VCaP (cell line): ENCODE results near the gene MAB21L3.

ENCODE experiments used
- H3K27ac ChIP-seq: fragments of 450-650 bp; 2 replicates; pipeline ENCODE4 v1.5.1; 2017
- TF ChIP-seq, protein P1 (sequence below): fragments of 450-650 bp; conservative IDR thresholded peaks from 2 replicates; pipeline ENCODE4 v1.5.1; 2017; ENCODE audit warnings: mild to moderate bottlenecking, moderate library complexity

The MAB21L3 gene

DNA sequence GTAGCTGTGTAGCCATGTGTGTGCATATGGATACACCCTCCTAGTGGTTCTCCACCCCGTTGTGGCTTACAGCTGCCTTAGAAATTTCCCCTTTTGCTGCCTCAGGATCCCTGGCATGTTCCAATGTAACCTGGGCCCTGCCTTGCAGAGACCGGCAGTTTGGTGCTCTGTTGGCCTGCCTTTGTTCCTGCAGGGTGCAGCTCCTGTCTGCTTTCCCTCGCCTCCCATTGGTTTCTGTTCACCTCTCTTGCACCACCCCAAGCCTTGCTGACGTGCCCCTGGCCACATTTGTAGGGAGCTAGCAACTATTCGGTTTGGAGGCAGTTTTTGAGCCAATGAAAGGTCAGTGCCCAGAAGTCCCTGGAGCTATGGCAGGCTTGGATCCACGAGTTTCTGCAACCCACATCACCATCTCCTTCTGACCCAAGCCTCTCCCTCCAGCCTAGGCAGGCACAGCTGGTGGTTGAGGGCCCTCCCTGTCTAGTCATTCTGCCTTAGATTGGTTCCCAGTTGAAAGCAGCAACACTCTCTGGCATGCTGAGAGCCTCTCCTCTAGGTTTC, 54.9 kb downstream of the MAB21L3 start:
- H3K27ac ChIP-seq: no peak overlapping the region
- TF ChIP-seq, protein P1, sequence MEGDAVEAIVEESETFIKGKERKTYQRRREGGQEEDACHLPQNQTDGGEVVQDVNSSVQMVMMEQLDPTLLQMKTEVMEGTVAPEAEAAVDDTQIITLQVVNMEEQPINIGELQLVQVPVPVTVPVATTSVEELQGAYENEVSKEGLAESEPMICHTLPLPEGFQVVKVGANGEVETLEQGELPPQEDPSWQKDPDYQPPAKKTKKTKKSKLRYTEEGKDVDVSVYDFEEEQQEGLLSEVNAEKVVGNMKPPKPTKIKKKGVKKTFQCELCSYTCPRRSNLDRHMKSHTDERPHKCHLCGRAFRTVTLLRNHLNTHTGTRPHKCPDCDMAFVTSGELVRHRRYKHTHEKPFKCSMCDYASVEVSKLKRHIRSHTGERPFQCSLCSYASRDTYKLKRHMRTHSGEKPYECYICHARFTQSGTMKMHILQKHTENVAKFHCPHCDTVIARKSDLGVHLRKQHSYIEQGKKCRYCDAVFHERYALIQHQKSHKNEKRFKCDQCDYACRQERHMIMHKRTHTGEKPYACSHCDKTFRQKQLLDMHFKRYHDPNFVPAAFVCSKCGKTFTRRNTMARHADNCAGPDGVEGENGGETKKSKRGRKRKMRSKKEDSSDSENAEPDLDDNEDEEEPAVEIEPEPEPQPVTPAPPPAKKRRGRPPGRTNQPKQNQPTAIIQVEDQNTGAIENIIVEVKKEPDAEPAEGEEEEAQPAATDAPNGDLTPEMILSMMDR: no peak

DNA sequence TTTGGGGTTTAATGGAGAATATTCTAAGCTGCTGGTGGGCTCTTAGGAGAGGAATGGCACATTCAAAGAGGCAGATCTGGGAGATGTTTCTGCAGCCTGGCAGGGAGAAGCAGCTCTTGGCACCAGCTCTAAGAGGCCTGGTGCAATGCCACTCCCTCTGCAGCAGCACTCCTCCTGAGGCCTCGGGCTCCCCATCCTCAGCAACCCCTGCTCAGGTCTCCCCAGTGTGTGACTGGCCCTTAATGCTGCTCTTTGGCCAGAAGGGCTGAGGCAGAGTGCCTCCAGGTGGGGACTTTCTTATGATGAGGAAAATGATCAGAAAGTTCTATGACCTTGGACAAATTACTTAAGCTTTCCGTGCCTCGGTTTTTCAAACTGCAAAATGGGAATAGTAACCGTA, 55.5 kb downstream of the MAB21L3 start:
- no peak overlapping the region for H3K27ac ChIP-seq
- TF ChIP-seq, protein P1: no peak

DNA sequence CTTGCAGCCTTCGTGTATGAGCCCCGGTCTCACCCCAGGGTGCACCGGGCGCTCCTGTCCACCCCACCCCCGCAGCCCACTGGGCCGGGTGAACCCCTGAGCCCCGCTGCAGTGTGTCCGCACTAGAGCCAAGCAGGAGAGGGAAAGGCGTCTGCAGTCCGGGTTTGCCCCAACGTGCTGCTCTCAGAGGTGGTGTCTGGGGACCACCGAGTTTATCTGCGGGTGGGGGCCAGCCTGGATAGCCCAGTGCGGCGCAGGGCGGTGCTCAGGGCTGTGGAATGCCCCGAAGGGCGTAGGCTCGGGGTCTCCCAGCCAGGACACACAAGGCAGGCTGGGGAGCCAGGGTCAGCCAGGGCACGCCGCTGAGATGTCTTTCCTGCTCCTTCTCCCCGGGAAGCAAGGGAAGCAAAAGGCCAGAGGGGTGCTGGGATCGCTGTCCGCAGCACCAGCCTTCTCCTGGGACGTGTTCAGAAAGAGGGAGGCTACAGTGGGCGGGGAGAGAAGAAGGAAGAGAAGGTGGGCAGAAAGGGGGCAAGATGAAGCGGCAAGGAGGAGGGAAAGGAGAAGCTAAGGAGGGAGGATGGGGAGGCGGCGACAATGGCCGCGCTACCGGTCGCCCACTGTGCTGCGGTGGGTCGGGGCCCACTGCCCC, 56.6 kb downstream of the MAB21L3 start:
- TF ChIP-seq, protein P1: no peak

DNA sequence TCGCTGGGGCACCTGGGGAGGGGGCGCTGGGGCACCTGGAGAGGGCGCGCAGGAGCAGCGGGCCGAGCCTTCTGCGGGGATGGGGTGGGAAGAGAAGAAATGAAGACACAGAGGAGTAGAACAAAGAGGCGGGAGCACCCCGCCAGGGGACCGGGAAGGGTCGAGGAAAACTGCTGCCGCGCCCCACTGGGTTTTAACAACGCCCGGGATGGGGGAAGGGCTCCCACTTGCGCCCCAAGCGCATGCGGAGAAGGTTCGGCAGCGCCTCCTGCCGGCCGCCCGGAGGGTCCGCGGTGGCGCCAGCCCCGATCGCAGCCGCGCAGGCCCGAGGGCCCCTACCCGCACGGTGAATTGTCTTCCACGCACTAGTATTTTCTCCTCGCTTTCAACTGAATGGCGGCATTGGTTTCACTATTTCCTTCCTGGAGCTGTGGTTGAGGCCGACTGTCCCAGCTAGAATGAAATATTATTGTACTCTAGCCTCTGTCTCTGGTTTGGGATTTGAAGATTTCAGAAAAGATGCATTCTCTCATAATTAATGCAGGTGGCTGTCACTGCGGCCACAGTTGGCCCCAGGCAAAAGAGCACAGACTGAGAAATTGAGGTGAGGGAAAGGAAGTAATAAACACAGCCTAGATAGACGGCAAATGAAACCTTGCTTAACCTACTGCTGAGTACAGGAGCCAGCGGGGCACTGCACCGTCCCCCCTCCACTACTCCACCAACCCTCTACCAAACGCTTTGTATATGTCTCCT, 57.3 kb downstream of the MAB21L3 start:
- TF ChIP-seq, protein P1: no peak
- no peak overlapping the region for H3K27ac ChIP-seq

More for the DNA sequence above, 56.6 kb downstream of the MAB21L3 start:
- no peak overlapping the region for H3K27ac ChIP-seq

DNA sequence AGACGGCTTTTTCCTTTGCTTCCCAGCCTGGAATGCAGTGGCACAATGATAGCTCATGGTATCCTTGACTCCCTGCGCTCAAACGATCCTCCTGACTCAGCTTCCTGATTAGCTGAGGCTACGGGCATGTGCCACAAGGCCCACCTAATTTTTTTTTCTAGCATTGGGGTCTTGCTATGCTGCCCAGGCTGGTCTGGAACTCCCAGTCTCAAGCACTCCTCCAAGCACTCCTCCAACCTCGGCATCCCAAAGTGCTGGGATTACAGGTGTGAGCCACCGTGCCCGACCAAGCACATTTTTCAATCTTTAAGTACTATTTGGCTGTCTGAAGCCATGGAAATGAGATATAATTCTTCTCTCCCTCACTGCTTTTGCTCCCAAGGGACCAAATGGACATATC, 58.7 kb downstream of the MAB21L3 start:
- TF ChIP-seq, protein P1: no peak
- no peak overlapping the region for H3K27ac ChIP-seq

DNA sequence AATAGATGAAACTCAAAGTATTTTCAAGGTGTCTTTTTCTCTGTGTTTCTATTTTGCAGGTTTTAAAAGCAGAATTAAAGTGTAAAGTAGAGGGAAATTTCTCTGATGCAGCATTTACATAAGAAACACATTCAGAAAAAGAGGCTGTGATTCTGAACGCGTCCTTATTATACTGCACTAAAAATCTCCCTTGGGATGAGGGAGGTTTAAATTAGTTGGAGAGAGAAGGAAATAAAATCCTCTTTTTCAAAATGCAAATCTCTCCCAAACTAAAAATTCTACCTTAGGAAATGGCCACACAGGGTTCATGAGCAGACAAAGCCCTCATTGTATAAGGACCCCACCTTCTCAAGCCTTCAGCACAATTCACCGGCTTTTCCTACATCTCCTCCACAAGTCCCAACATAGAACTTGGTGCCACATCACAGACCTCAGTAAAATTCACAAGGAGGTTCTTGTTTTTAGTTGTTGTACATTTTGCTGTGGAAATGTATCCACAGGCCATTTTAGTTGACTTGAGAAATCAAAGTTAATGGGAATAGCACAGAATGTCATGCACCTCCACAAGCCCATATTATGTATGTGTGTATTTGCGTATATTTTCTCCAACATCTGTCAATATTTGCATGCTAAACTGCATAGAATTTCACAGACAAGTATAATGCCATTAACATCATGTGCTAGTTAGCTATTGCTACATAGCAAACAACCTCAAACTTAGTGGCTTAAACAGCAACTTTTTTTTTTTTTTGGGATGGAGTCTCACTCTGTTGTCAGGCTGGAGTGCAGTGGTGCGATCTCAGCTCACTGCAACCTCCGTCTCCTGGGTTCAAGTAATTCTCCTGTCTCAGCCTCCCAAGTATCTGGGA, 59.8 kb downstream of the MAB21L3 start:
- TF ChIP-seq, protein P1: no peak
- no peak overlapping the region for H3K27ac ChIP-seq

DNA sequence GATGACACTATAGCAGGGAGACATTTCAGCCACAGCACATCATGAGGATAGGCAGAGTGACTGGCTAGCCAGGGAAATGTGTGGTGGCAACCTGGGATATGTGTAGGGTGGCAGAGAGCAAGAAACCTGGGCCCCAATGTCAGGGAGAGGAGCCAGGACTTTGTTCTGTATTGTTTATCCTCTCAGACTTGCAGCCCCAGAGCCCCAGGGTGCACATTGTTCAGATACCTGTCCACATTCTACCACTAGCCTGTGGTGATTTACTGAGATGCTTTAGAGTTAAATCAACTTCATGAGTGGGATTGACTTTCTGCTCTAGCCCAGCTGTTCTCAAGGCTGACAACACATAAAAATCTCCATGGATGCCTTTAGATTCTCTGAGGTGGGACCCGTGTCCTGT, 61.5 kb downstream of the MAB21L3 start:
- no peak overlapping the region for H3K27ac ChIP-seq
- TF ChIP-seq, protein P1: no peak
